SK-N-SH (cell line): ENCODE data around the gene TPM3.
"Not testable (repeated sequence)": the region's sequence is repeated elsewhere in the genome, so short reads cannot be mapped to it uniquely, and the experiment has no call there.

Experiments used
- CHD2 ChIP-seq: fragments of 150-350 bp; IDR thresholded peaks from 2 replicates; pipeline ENCODE4 v1.6.1; 2018; ENCODE audit warnings: low read length; ENCODE audit not compliant: partially characterized antibody
- MAX ChIP-seq: IDR thresholded peaks from 2 replicates; pipeline ENCODE4 v1.4.0; 2012; ENCODE audit warnings: low read depth
- MXI1 ChIP-seq: IDR thresholded peaks from 2 replicates; pipeline ENCODE4 v1.6.1; 2012; ENCODE audit warnings: mild to moderate bottlenecking, low read depth, low read length, improper control_type of control experiment
- REST ChIP-seq: IDR thresholded peaks from 2 replicates; pipeline ENCODE4 v1.6.1; 2012; ENCODE audit warnings: mild to moderate bottlenecking, low read depth, low read length, moderate library complexity
- TF ChIP-seq, protein P1 (sequence below): fragments of 200-600 bp; sonication (generic); IDR thresholded peaks from 2 replicates; pipeline ENCODE4 v1.6.1; 2017; ENCODE audit warnings: antibody characterized with exemption, mild to moderate bottlenecking, moderate library complexity
- TF ChIP-seq, protein P2 (sequence below): IDR thresholded peaks from 2 replicates; pipeline ENCODE4 v1.4.0; 2012; ENCODE audit warnings: low read depth, borderline replicate concordance
- TF ChIP-seq, protein P3 (sequence below): IDR thresholded peaks from 2 replicates; pipeline ENCODE4; 2012

DNA sequence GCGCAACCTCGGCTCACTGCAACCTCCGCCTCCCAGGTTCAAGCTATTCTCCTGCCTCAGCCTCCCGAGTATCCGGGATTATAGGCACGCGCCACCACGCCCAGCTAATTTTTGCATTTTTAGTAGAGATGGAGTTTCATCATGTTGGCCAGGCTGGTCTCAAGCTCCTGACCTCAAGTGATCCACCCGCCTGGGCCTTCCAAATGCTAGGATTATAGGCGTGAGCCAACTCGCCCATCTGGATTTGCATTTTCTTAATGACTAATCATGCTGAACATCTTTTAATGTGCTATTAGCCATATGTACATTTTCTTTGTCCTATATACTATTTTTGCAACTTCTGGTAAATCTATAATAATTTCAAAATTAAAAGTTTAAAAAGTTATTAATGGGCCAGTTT, 68.7 kb downstream of the TPM3 start:
- TF ChIP-seq, protein P1, sequence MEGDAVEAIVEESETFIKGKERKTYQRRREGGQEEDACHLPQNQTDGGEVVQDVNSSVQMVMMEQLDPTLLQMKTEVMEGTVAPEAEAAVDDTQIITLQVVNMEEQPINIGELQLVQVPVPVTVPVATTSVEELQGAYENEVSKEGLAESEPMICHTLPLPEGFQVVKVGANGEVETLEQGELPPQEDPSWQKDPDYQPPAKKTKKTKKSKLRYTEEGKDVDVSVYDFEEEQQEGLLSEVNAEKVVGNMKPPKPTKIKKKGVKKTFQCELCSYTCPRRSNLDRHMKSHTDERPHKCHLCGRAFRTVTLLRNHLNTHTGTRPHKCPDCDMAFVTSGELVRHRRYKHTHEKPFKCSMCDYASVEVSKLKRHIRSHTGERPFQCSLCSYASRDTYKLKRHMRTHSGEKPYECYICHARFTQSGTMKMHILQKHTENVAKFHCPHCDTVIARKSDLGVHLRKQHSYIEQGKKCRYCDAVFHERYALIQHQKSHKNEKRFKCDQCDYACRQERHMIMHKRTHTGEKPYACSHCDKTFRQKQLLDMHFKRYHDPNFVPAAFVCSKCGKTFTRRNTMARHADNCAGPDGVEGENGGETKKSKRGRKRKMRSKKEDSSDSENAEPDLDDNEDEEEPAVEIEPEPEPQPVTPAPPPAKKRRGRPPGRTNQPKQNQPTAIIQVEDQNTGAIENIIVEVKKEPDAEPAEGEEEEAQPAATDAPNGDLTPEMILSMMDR, result not testable (repeated sequence)
- not testable (repeated sequence) for TF ChIP-seq CHD2, REST, MXI1, MAX
- TF ChIP-seq, protein P2, sequence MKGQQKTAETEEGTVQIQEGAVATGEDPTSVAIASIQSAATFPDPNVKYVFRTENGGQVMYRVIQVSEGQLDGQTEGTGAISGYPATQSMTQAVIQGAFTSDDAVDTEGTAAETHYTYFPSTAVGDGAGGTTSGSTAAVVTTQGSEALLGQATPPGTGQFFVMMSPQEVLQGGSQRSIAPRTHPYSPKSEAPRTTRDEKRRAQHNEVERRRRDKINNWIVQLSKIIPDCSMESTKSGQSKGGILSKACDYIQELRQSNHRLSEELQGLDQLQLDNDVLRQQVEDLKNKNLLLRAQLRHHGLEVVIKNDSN, result not testable (repeated sequence)
- TF ChIP-seq, protein P3, sequence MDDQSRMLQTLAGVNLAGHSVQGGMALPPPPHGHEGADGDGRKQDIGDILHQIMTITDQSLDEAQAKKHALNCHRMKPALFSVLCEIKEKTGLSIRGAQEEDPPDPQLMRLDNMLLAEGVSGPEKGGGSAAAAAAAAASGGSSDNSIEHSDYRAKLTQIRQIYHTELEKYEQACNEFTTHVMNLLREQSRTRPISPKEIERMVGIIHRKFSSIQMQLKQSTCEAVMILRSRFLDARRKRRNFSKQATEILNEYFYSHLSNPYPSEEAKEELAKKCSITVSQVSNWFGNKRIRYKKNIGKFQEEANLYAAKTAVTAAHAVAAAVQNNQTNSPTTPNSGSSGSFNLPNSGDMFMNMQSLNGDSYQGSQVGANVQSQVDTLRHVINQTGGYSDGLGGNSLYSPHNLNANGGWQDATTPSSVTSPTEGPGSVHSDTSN, result not testable (repeated sequence)
